CD4-positive, alpha-beta T cell treated with Interleukin-10 for 1 hour (primary cell): ENCODE measurements around the gene TBC1D17.
A peak's percentile ranks its signal among the peaks of the same experiment; 100 is the strongest.

Source experiments
- DNase-seq: peaks from one replicate; pipeline ENCODE4 v3.0.0-alpha.2; 2020

TBC1D17 gene

GRCh38 chr19:49895566-49896297, 18.2 kb downstream of the TBC1D17 start:
- no peak for DNase-seq

- DNase-seq = peak; percentile 89
Measured at GRCh38 chr19:49896863-49897621, 19.5 kb downstream of the TBC1D17 start, which contains the start of gene IL4I1. Gene IL4I1, minus strand, starts transcription at chr19:49896887. Its CDS starts 727 bp downstream, at chr19:49896160.

GRCh38 chr19:49904136-49904535, 26.6 kb downstream of the TBC1D17 start:
- DNase-seq = no peak

GRCh38 chr19:49906879-49907564, 29.5 kb downstream of the TBC1D17 start:
- DNase-seq = no peak

- DNase-seq = no peak
Measured at GRCh38 chr19:49907745-49908446, 30.4 kb downstream of the TBC1D17 start.

- DNase-seq = no peak
Measured at GRCh38 chr19:49908480-49909420, 31.2 kb downstream of the TBC1D17 start.

- no peak for DNase-seq
Measured at GRCh38 chr19:49910179-49910578, 32.7 kb downstream of the TBC1D17 start.

GRCh38 chr19:49911381-49912145, 34.1 kb downstream of the TBC1D17 start:
- DNase-seq = peak; percentile 46

- DNase-seq = no peak
Measured at GRCh38 chr19:49912965-49913685, 35.6 kb downstream of the TBC1D17 start.

GRCh38 chr19:49913720-49914119, 36.2 kb downstream of the TBC1D17 start:
- DNase-seq = no peak

- no peak for DNase-seq
Measured at GRCh38 chr19:49915271-49915670, 37.8 kb downstream of the TBC1D17 start.

- no peak for DNase-seq
Measured at GRCh38 chr19:49916839-49917733, 39.6 kb downstream of the TBC1D17 start.

- DNase-seq = no peak
Measured at GRCh38 chr19:49918089-49918488, 40.6 kb downstream of the TBC1D17 start.

- no peak for DNase-seq
Measured at GRCh38 chr19:49920624-49921363, 43.3 kb downstream of the TBC1D17 start.

GRCh38 chr19:49921871-49922795, 44.6 kb downstream of the TBC1D17 start:
- no peak for DNase-seq

GRCh38 chr19:49923055-49924003, 45.8 kb downstream of the TBC1D17 start:
- no peak for DNase-seq
